ENCODE measurements around the gene ARHGAP28.

DNA sequence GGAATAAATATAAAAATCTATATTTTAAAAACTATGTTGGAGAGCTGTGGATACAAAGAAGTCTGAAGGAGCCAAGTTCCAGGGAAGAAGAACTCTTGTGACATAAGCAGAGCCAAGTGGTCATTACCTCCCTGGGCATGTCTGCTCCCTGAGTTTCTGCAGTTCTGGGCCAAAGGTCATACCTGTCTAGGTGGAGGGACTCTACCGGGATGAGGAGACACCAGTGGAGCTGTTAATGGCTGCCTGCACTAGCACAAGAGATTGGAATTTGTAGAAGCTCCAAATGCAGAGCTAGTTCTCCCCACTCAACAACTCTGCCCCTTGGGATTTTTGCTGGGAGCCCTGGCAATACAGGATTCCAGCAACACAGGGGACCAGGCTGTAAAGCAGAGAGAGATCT lies 89.8 kb downstream of the ARHGAP28 start:
- TF ChIP-seq, protein P1, sequence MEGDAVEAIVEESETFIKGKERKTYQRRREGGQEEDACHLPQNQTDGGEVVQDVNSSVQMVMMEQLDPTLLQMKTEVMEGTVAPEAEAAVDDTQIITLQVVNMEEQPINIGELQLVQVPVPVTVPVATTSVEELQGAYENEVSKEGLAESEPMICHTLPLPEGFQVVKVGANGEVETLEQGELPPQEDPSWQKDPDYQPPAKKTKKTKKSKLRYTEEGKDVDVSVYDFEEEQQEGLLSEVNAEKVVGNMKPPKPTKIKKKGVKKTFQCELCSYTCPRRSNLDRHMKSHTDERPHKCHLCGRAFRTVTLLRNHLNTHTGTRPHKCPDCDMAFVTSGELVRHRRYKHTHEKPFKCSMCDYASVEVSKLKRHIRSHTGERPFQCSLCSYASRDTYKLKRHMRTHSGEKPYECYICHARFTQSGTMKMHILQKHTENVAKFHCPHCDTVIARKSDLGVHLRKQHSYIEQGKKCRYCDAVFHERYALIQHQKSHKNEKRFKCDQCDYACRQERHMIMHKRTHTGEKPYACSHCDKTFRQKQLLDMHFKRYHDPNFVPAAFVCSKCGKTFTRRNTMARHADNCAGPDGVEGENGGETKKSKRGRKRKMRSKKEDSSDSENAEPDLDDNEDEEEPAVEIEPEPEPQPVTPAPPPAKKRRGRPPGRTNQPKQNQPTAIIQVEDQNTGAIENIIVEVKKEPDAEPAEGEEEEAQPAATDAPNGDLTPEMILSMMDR (IDR thresholded peaks at IDR 0.05), result no peak
- TF ChIP-seq, protein P2, sequence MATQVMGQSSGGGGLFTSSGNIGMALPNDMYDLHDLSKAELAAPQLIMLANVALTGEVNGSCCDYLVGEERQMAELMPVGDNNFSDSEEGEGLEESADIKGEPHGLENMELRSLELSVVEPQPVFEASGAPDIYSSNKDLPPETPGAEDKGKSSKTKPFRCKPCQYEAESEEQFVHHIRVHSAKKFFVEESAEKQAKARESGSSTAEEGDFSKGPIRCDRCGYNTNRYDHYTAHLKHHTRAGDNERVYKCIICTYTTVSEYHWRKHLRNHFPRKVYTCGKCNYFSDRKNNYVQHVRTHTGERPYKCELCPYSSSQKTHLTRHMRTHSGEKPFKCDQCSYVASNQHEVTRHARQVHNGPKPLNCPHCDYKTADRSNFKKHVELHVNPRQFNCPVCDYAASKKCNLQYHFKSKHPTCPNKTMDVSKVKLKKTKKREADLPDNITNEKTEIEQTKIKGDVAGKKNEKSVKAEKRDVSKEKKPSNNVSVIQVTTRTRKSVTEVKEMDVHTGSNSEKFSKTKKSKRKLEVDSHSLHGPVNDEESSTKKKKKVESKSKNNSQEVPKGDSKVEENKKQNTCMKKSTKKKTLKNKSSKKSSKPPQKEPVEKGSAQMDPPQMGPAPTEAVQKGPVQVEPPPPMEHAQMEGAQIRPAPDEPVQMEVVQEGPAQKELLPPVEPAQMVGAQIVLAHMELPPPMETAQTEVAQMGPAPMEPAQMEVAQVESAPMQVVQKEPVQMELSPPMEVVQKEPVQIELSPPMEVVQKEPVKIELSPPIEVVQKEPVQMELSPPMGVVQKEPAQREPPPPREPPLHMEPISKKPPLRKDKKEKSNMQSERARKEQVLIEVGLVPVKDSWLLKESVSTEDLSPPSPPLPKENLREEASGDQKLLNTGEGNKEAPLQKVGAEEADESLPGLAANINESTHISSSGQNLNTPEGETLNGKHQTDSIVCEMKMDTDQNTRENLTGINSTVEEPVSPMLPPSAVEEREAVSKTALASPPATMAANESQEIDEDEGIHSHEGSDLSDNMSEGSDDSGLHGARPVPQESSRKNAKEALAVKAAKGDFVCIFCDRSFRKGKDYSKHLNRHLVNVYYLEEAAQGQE (IDR thresholded peaks at IDR 0.05; ENCODE audit: insufficient read depth in 1 of 2, low read depth in 2 of 2, low read length in 1 of 2), result no peak
